Dermis blood vessel endothelial cell (primary cell): ENCODE data around the gene INHA. TPM values are rescaled to one million over a fixed set of nuclear protein-coding genes. Genes with fewer than 3 reads are reported as not detected.
A peak's percentile ranks its signal among the peaks of the same experiment; 100 is the strongest.

ENCODE experiments used
- DNase-seq: peaks from one replicate; pipeline ENCODE4 v3.0.0; 2010
- total RNA-seq: library from RNA; depleted of rRNA; stranded (reverse); fragments of >200 nt; gene quantifications from 2 replicates; pipeline ENCODE4 v1.2.3, GENCODE V29; 2014

The INHA gene
- total RNA-seq, 1 donor from 2014 or later, result not detected

DNA sequence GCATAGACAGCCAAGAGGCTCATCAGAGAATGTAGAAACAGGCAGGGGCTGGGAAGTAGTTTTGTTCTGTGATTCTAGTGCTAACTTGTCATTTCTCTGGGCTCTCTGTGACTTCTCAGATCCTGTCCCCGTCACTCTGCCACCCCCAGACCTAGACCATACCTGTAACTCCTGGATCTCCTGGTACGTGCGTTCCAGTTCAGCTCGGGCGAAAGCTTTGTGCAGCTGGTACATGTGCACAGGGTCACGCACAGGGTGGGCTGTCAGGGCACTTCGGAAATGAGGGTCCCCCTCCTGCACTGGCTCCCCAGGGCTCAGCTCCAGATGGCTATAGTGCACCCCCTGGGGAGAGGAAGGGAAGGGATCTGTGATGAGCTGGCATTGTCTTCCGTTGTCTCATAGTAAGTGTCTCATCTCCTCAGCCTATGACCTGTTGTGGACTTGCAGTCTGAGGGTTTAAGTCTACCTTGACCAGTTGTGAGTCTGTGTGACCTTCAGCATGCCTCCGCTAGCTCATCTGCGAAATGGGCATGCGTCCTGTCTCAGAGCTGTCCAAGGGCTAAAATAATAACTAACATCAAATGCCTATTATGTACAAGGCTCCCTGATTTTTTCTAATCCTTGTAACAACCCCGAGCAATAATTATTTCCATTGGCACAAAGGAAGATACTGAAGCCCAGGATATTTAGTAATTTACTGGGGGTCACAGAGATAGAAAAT is 31.2 kb upstream of the INHA start:
- no peak for DNase-seq

GRCh38 chr2:219541611-219542180 is 30.4 kb upstream of the INHA start:
- peak; percentile 82 for DNase-seq

DNA sequence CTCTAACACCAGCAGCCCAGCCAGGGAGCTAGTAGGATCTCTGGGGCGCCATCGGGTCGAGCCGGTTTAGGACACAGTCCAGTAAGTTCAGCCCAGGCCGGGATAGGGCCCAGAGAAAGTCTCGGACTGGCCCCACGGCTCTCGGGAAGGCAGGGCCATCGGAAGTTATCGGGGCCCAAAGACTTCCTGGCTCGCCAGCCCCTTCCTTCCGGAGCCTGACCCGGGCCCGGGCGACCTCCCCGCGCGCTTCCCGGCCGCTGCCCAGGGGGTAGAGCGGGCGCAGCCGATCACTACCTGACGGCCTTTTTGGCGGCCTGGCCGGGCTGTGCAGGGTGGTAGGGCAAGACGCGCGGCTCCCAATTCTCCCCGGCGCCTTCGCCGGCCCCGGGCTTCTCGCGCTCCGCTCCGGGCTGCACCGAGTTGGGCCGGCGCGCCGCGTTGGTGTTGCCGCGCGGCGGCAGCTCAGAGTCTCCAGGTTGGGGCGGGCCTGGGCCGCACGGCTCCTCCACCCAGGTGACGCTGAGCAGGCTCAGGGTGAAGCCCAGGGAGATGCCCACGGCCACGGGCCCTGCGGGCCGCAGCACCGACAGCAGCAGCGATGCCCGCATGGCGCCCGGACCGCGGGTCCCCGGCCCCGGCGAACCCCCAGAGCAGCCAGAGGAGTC is 29.0 kb upstream of the INHA start:
- peak; percentile 18 for DNase-seq

GRCh38 chr2:219543596-219544358 is 28.3 kb upstream of the INHA start, which contains the start of the genes CHPF and TMEM198:
Gene CHPF (minus strand): TSS chr2:219543809. CDS start chr2:219543538, 271 bp downstream.
Gene TMEM198 (plus strand): TSS chr2:219544028. CDS start chr2:219544728, 700 bp downstream.
- DNase-seq, result peak; percentile 91

DNA sequence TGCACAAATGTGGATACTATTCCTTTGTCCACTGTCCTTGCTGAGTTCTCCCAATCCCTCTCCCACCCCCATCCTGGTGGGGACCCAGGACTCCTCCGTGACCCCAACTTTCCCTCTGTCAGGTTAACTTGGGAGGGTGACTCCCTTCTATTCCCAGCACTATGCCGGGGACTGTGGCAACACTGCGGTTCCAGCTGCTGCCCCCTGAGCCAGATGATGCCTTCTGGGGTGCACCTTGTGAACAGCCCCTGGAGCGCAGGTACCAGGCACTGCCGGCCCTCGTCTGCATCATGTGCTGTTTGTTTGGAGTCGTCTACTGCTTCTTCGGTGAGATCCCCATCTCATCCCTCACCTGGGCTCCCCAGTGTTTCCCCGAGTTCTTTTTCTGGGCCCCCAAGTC is 27.5 kb upstream of the INHA start:
- no peak for DNase-seq

GRCh38 chr2:219545295-219545942 is 26.7 kb upstream of the INHA start:
- no peak for DNase-seq

GRCh38 chr2:219545943-219546352 is 26.2 kb upstream of the INHA start:
- DNase-seq, result no peak

GRCh38 chr2:219547621-219548020 is 24.5 kb upstream of the INHA start:
- no peak for DNase-seq

GRCh38 chr2:219548990-219549389 is 23.1 kb upstream of the INHA start:
- no peak for DNase-seq

DNA sequence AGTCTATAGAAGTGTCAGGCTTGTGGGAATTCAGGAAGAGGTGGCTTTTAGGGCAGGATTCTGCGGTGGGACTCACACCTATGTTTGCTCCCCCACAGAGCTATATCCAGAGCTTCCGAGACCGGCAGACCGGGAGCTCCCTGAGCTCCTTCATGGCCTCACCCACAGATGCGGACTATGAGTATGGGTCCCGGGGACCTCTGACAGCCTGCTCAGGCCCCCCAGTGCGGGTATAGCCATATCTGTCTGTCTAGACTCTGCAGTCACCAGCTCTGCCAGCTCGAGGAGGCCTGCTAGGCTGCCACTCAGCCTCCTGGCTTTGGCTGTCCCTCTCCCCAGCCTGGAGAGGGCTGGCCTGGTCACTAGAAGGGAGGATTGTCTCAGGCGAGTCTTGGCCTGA is 22.5 kb upstream of the INHA start:
- DNase-seq, result no peak

GRCh38 chr2:219551441-219552381 is 20.4 kb upstream of the INHA start:
- DNase-seq, result no peak

- peak; percentile 72 for DNase-seq
Measured at GRCh38 chr2:219552382-219553167, 19.5 kb upstream of the INHA start.

GRCh38 chr2:219553168-219553417 is 19.0 kb upstream of the INHA start:
- no peak for DNase-seq

- DNase-seq, result no peak
Measured at GRCh38 chr2:219553463-219553963, 18.6 kb upstream of the INHA start.

GRCh38 chr2:219554350-219554749 is 17.8 kb upstream of the INHA start:
- no peak for DNase-seq

- DNase-seq, result no peak
Measured at GRCh38 chr2:219555956-219556355, 16.2 kb upstream of the INHA start.

DNA sequence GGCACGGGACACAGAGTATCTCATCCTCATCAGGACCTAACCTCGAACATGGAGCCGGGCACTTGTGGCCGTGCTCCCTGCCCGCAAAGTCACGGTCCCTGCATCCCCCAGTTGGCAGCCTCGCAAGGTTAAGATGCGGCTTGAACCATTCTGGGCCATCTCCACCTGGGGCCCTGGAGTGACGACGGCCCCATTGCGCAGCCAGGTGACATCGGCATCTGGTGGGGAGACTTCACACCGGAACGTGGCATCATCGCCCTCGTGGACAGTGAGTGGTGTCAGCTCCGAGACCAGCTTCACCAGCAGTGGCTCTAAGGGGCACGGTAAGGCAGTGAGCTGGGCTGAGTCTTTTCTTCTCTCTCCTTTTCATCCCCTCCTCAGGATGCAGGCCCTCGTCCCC is 15.7 kb upstream of the INHA start:
- DNase-seq, result no peak

DNA sequence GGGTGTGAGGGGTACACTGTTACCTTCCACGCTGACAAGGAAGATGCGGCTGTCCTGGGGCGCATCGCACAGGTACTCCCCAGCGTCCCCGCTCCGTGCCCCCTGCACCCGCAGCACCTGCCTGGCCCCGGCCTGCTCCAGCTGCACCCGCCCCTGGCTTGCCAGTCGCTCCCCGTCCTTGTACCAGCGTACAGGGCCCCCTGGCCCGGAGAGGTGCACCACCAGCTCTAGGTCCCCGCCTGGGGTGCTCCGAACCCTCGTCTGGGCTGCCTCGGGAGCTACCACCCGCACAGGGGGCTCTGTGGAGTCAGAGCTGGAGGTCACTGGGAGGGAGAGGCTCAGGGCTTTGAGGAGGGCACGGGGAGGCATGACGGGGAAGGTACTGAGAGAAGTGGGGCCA is 14.8 kb upstream of the INHA start:
- DNase-seq, result no peak

DNA sequence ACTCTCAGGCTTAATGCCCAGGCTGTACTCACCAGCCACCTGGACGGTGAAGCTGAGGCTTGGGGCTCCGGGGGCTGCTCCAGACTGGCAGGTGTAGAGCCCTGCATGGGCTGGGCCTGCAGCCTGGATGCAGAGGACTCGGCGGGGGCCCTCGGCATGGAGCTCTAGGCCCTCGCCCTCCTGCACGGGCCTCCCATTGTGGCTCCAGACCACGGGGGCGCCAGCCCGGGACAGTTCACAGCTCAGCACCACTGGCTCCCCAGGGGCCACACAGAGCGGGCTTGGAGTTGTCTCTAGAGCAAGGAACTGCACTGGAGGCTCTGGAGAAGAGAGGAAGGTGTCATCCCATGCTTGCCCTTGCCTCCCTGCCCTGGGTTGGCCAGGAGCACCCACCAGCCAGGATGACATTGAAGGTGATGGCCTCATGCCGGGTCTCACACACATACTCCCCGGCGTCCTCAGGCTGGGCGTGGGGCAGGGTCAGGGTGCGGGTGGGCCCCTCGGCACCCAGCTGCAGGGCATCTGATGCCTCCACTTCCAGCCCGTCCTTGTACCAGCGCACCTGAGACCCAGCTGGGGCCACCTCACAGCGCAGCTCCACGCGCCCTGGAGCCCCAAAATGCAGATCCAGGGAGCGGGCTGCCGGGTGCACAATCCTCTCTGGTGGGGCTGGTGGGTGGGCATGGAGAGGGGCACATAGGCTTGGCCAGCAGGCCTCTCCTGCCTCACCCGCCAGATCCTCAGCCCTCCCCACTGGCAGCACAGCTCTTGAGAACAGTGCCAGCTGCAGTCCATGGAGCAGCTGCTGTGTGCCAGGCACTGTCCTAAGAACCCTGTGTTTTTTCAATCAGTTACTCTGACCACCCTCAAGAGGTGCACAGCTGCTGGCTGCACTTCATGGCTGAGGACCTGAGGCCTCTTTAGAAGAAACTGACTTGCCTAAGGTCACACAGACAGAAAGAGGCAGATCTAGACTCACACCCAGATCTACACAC is 14.0 kb upstream of the INHA start:
- DNase-seq, result no peak
